Measurements from ENCODE around the gene CKLF.

The CKLF gene

GRCh38 chr16:66510711-66511601 is 41.4 kb upstream of the CKLF start:
- H3K23ac ChIP-seq (ENCODE audit: low read length): no peak overlapping the region
- no peak overlapping the region for H2BK5ac ChIP-seq (ENCODE audit: low read depth, low read length, poor library complexity)
- peaks cover 2% of the 10 kb centered on the region for H3K9me3 ChIP-seq (ENCODE audit: insufficient read depth, low read depth, low read length)
- H4K8ac ChIP-seq (ENCODE audit: low read depth, low read length): no peak overlapping the region
- WGBS (ENCODE audit: extremely low coverage, insufficient coverage, insufficient read length): no CpG with 5 or more reads among the region's 12 CpGs
- H3K4me1 ChIP-seq (ENCODE audit: control insufficient read depth in 1 of 2, insufficient read depth in 2 of 2, low read length in 2 of 2): peaks cover 17% of the 10 kb centered on the region in 2 experiments
- no peak overlapping the region for H4K12ac ChIP-seq (ENCODE audit: low read depth, low read length)
- H3K79me1 ChIP-seq (ENCODE audit: low read length): peaks cover 6% of the 10 kb centered on the region
- H4K91ac ChIP-seq (ENCODE audit: low read depth, low read length): peak overlapping the region; percentile 22
- no peaks in the 10 kb centered on the region for H3K27me3 ChIP-seq (ENCODE audit: insufficient read depth, low read length)
- H3K18ac ChIP-seq (ENCODE audit: low read length): no peak overlapping the region
- H2AK5ac ChIP-seq (ENCODE audit: low read length): no peak overlapping the region
- H3K27ac ChIP-seq (ENCODE audit: low read depth, low read length): no peak overlapping the region
- H3K36me3 ChIP-seq (ENCODE audit: control insufficient read depth in 1 of 2, insufficient read depth in 2 of 2, low read length in 2 of 2): no peaks in the 10 kb centered on the region
- no peak overlapping the region for H2AFZ ChIP-seq (ENCODE audit: insufficient read depth, low read length, poor library complexity)
- no peak overlapping the region for H3K9ac ChIP-seq (ENCODE audit: low read length)
- DNase-seq: no peak
- H3K79me2 ChIP-seq (ENCODE audit: control insufficient read depth, insufficient read depth, low read length, poor library complexity): no peaks in the 10 kb centered on the region
- peak overlapping the region; percentile 18 for H2BK120ac ChIP-seq (ENCODE audit: insufficient read depth, low read length, poor library complexity)
- H3K4me3 ChIP-seq (ENCODE audit: low read depth, low read length): no peak overlapping the region
- peak overlapping the region; percentile 42 for H2BK12ac ChIP-seq (ENCODE audit: low read length)
- no peak overlapping the region for H3K4me2 ChIP-seq (ENCODE audit: low read length)
- H3K14ac ChIP-seq (ENCODE audit: low read length): no peak overlapping the region
- H3K4ac ChIP-seq (ENCODE audit: low read depth, low read length): no peak overlapping the region

- Histone ChIP-seq H3K23ac (ENCODE audit: low read length) (no peak overlapping the region), H3K79me1 (ENCODE audit: low read length) (peaks cover 6% of the 10 kb centered on the region), H3K9ac (ENCODE audit: low read length) (no peak overlapping the region), H3K4ac (ENCODE audit: low read depth, low read length) (no peak overlapping the region), H2AFZ (ENCODE audit: insufficient read depth, low read length, poor library complexity) (no peak overlapping the region), H3K18ac (ENCODE audit: low read length) (no peak overlapping the region), H3K4me2 (ENCODE audit: low read length) (no peak overlapping the region), H3K27me3 (ENCODE audit: insufficient read depth, low read length) (no peaks in the 10 kb centered on the region), H3K27ac (ENCODE audit: low read depth, low read length) (no peak overlapping the region), H2BK5ac (ENCODE audit: low read depth, low read length, poor library complexity) (no peak overlapping the region), H3K4me3 (ENCODE audit: low read depth, low read length) (no peak overlapping the region), H4K91ac (ENCODE audit: low read depth, low read length) (peak overlapping the region; percentile 22), H4K12ac (ENCODE audit: low read depth, low read length) (no peak overlapping the region), H3K9me3 (ENCODE audit: insufficient read depth, low read depth, low read length) (peaks cover 2% of the 10 kb centered on the region), H2BK120ac (ENCODE audit: insufficient read depth, low read length, poor library complexity) (peak overlapping the region; percentile 18), H3K4me1 (ENCODE audit: control insufficient read depth in 1 of 2, insufficient read depth in 2 of 2, low read length in 2 of 2) (peaks cover 22% of the 10 kb centered on the region in 2 experiments), H3K79me2 (ENCODE audit: control insufficient read depth, insufficient read depth, low read length, poor library complexity) (no peaks in the 10 kb centered on the region), H3K14ac (ENCODE audit: low read length) (no peak overlapping the region), H3K36me3 (ENCODE audit: control insufficient read depth in 1 of 2, insufficient read depth in 2 of 2, low read length in 2 of 2) (no peaks in the 10 kb centered on the region), H4K8ac (ENCODE audit: low read depth, low read length) (no peak overlapping the region), H2BK12ac (ENCODE audit: low read length) (peak overlapping the region; percentile 42), H2AK5ac (ENCODE audit: low read length) (peak overlapping the region; percentile 45)
- no CpG with 5 or more reads among the region's 13 CpGs for WGBS (ENCODE audit: extremely low coverage, insufficient coverage, insufficient read length)
- DNase-seq: peak; percentile 95 to 97
Observed at GRCh38 chr16:66511602-66512271, 40.6 kb upstream of the CKLF start.

GRCh38 chr16:66512272-66513110 is 39.9 kb upstream of the CKLF start:
- peak; percentile 73 to 88 for DNase-seq
- WGBS (ENCODE audit: extremely low coverage, insufficient coverage, insufficient read length): no CpG with 5 or more reads among the region's 15 CpGs
- H3K18ac ChIP-seq (ENCODE audit: low read length): no peak overlapping the region
- no peak overlapping the region for H3K9ac ChIP-seq (ENCODE audit: low read length)
- H3K79me2 ChIP-seq (ENCODE audit: control insufficient read depth, insufficient read depth, low read length, poor library complexity): peaks cover 2% of the 10 kb centered on the region
- H4K12ac ChIP-seq (ENCODE audit: low read depth, low read length): no peak overlapping the region
- peak overlapping the region; percentile 45 for H2BK120ac ChIP-seq (ENCODE audit: insufficient read depth, low read length, poor library complexity)
- H3K36me3 ChIP-seq (ENCODE audit: control insufficient read depth in 1 of 2, insufficient read depth in 2 of 2, low read length in 2 of 2): no peaks in the 10 kb centered on the region
- H2AFZ ChIP-seq (ENCODE audit: insufficient read depth, low read length, poor library complexity): no peak overlapping the region
- peak overlapping the region; percentile 1 for H4K91ac ChIP-seq (ENCODE audit: low read depth, low read length)
- H3K79me1 ChIP-seq (ENCODE audit: low read length): peaks cover 12% of the 10 kb centered on the region
- H3K23ac ChIP-seq (ENCODE audit: low read length): no peak overlapping the region
- H3K27ac ChIP-seq (ENCODE audit: low read depth, low read length): peak overlapping the region; percentile 36
- H3K4ac ChIP-seq (ENCODE audit: low read depth, low read length): no peak overlapping the region
- H3K4me1 ChIP-seq (ENCODE audit: control insufficient read depth in 1 of 2, insufficient read depth in 2 of 2, low read length in 2 of 2): peaks cover 27 to 28% of the 10 kb centered on the region in 2 experiments
- peaks cover 2% of the 10 kb centered on the region for H3K9me3 ChIP-seq (ENCODE audit: insufficient read depth, low read depth, low read length)
- H2BK5ac ChIP-seq (ENCODE audit: low read depth, low read length, poor library complexity): no peak overlapping the region
- H3K4me3 ChIP-seq (ENCODE audit: low read depth, low read length): no peak overlapping the region
- no peak overlapping the region for H4K8ac ChIP-seq (ENCODE audit: low read depth, low read length)
- no peaks in the 10 kb centered on the region for H3K27me3 ChIP-seq (ENCODE audit: insufficient read depth, low read length)
- H3K14ac ChIP-seq (ENCODE audit: low read length): no peak overlapping the region
- no peak overlapping the region for H2AK5ac ChIP-seq (ENCODE audit: low read length)
- no peak overlapping the region for H3K4me2 ChIP-seq (ENCODE audit: low read length)
- H2BK12ac ChIP-seq (ENCODE audit: low read length): no peak overlapping the region

- Histone ChIP-seq H3K4me3 (ENCODE audit: low read depth, low read length) (no peak overlapping the region), H2BK120ac (ENCODE audit: insufficient read depth, low read length, poor library complexity) (peak overlapping the region; percentile 45), H3K79me2 (ENCODE audit: control insufficient read depth, insufficient read depth, low read length, poor library complexity) (peaks cover 2% of the 10 kb centered on the region), H3K9me3 (ENCODE audit: insufficient read depth, low read depth, low read length) (peaks cover 2% of the 10 kb centered on the region), H3K14ac (ENCODE audit: low read length) (no peak overlapping the region), H4K8ac (ENCODE audit: low read depth, low read length) (no peak overlapping the region), H2AK5ac (ENCODE audit: low read length) (peak overlapping the region; percentile 38), H3K79me1 (ENCODE audit: low read length) (peaks cover 13% of the 10 kb centered on the region), H3K23ac (ENCODE audit: low read length) (no peak overlapping the region), H3K36me3 (ENCODE audit: control insufficient read depth in 1 of 2, insufficient read depth in 2 of 2, low read length in 2 of 2) (no peaks in the 10 kb centered on the region), H4K12ac (ENCODE audit: low read depth, low read length) (no peak overlapping the region), H3K18ac (ENCODE audit: low read length) (no peak overlapping the region), H4K91ac (ENCODE audit: low read depth, low read length) (no peak overlapping the region), H3K4ac (ENCODE audit: low read depth, low read length) (no peak overlapping the region), H2BK12ac (ENCODE audit: low read length) (no peak overlapping the region), H3K4me1 (ENCODE audit: control insufficient read depth in 1 of 2, insufficient read depth in 2 of 2, low read length in 2 of 2) (peaks cover 30 to 32% of the 10 kb centered on the region in 2 experiments), H3K4me2 (ENCODE audit: low read length) (no peak overlapping the region), H3K27me3 (ENCODE audit: insufficient read depth, low read length) (no peaks in the 10 kb centered on the region), H3K27ac (ENCODE audit: low read depth, low read length) (no peak overlapping the region), H2BK5ac (ENCODE audit: low read depth, low read length, poor library complexity) (no peak overlapping the region), H2AFZ (ENCODE audit: insufficient read depth, low read length, poor library complexity) (no peak overlapping the region), H3K9ac (ENCODE audit: low read length) (no peak overlapping the region)
- peak; percentile 86 to 95 for DNase-seq
- no CpG with 5 or more reads among the region's 8 CpGs for WGBS (ENCODE audit: extremely low coverage, insufficient coverage, insufficient read length)
Observed at GRCh38 chr16:66513111-66513723, 39.2 kb upstream of the CKLF start.
